HG03135 (cell line): Measurements from ENCODE around the gene ALG2.
"Not testable (repeated sequence)": the region's sequence is repeated elsewhere in the genome, so short reads cannot be mapped to it uniquely, and the experiment has no call there.

Experiments
- ATAC-seq: cut with Tn5 transposase; IDR thresholded peaks from one replicate; pipeline ENCODE4 v1.9.1; 2021; ENCODE audit warnings: mild to moderate bottlenecking, moderate library complexity; ENCODE audit not compliant: unreplicated experiment

Gene ALG2

GRCh38 chr9:99239341-99240060 lies 17.8 kb upstream of the ALG2 start:
- no peak for ATAC-seq

GRCh38 chr9:99238331-99238730 lies 16.6 kb upstream of the ALG2 start:
- no peak for ATAC-seq

- not testable (repeated sequence) for ATAC-seq
Measured at GRCh38 chr9:99237849-99238248, 16.1 kb upstream of the ALG2 start.

GRCh38 chr9:99237356-99237755 lies 15.6 kb upstream of the ALG2 start:
- no peak for ATAC-seq

DNA sequence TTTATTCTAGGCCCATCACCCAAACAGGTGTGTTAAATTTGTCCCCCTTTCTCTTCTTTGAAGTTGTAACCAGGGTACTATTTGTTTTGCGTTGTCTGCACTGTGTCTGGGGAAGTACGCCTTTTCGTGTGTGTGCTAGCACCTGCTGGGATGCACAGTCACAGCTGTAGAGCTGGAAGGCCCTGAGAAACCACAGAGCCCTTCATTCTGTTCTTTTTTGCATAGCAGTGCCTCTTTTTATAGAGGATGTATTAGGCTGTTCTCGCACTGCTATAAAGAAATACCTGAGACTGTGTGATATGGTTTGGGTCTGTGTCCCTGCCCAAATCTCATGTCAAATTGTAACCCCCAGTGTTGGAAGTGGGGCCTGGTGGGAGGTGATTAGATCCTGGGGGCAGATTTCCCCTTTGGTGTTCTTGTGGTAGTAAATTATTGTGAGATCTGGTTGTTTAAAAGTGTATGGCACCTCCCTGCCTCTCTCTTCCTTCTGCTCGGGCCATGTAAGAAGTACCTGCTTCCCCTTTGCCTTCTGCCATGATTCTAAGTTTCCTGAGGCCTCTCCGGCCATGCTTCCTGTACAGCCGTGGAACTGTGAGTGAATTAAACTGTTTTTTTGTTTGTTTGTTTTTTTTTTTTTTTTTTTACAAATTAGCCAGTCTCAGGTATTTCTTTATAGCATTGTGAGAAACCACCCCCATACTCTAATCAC lies 14.3 kb upstream of the ALG2 start:
- peak; percentile 96 for ATAC-seq

DNA sequence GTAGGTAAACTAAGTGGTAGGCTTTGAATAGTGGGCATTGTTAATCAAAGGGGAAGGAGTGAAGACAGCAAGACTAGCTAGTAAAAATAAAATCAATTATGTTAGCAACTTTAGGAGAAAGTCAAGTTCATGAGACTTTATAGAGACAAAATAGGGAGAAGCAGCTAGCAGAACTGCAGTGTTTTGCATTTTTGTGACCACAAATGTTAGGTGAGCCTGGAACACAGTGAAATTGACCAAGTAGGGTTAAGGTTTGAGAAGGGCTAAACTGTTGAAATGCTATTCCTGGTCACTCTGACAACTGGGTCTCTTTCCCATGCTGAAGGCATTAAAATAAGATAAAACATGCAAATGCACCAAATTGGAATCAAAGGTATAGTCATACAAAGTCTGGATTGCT lies 13.3 kb upstream of the ALG2 start:
- ATAC-seq = no peak

DNA sequence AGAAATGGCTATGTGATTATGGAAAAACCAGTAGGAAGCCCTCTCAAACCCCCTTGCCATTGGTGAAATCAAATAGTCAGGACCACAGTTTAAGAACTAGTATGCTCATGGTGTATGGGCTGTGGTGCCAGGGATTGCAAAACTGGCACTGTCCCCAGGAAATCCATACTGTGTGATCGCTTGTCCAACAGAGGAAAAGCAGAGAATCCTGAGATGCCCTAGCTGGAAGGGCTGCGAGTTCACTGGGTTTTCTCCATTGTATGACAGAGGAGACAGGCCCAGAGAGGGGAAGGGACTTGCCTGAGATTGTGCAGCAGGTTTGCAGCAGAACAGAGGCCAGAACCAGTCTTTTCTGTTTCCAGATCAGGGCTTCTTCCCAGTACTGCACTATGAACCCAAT lies 12.9 kb upstream of the ALG2 start:
- ATAC-seq = no peak

- no peak for ATAC-seq
Measured at GRCh38 chr9:99231711-99232110, 10.0 kb upstream of the ALG2 start.

DNA sequence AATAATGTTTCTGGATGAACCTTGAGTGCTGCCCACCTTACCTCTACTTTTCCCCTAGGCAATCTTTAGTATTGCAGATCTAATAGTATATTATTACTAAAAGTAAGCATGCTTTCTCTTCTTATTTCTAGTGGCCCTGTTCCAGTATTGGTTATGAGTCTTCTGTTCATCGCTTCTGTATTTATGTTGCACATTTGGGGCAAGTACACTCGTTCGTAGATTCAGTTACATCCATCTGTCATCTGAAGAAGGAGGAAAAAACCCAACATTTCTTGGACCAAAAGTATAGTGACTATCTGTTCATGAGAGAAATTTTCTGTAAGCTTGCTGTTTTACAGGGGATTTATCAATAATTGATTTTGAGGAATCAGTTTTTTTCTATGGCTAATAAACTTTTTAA lies 8.5 kb upstream of the ALG2 start:
- ATAC-seq = no peak

DNA sequence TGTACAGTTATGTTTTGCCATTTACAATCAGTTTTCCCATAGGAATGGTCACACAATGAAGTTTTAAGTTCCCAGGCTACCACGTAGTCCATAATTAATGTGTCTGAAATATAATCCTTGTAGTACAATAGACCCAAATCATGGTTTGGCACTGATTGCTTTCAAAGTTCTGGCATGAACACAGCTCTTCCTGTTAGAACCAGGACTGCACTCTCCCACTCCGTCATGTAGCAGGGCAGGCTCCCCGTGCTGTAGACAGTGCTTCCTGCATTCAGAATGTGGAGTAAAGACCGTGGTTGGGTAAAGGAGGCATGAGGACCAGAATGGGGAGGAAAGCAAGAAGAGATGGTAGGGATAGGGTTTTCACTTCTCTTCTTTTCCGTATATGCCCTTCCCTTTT lies 4.3 kb upstream of the ALG2 start:
- no peak for ATAC-seq

- no peak for ATAC-seq
Measured at GRCh38 chr9:99224445-99224844, 2.7 kb upstream of the ALG2 start.

DNA sequence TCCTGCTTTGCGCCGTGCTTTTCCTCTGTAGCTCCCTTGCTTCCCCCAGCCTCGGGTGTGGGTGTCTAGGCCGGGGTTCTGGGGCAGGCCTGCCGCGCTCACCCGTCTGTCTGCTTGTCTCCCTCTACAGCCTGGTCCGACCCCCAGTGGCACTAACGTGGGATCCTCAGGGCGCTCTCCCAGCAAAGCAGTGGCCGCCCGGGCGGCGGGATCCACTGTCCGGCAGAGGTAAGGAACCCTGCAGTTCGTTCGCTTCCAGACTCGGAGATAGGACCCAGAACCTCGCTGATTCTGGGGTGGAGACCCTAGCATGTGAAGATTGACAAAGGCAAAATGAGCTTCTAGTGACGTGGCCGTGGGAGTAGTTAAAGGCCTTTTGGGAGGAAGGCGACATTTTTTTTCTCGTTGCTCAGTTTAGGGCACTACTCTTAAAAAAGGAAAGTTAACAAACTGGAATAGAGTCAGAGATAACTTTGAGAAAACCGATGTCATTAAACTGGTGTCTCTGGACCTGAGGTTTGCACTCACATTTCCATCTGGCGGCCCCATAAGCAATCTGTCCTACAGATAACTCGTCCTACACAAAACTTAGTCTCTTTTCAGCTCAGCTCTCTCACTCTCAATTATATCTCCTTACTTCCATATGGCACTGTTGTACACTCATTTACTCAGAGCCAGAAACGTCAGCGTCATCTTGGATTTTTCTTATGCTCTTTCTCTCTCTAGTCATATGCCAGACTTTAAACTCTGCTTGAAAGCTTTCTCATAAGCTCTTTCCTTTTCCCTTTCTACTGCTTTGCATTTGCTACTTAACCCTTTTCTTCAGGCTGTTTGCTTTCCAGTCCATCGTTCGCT lies 901 bp upstream of the ALG2 start:
- peak; percentile 18 for ATAC-seq

GRCh38 chr9:99221266-99221620 lies 499 bp downstream of the ALG2 start:
- no peak for ATAC-seq

GRCh38 chr9:99220011-99220410 lies 1.7 kb downstream of the ALG2 start:
- ATAC-seq = no peak

DNA sequence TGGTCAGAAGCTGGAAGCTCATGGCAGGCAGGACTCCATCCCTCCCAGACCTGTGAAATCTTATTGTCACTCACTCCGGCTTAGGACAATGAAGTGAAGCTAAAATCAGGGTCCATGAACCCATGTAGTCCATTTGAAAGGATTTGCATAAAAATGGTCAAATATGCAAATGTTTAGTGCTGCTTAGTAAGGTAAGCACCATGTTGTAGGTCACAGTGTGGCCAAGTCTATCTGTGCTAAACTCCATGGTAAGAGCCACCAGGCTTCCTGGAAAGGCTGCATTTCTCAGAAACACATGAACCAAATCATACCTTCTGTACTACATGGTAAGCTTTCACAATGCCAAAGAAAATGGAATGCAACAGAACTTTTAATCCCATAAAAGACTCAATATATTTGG lies 5.7 kb downstream of the ALG2 start:
- no peak for ATAC-seq

- no peak for ATAC-seq
Measured at GRCh38 chr9:99213197-99213596, 8.5 kb downstream of the ALG2 start.

DNA sequence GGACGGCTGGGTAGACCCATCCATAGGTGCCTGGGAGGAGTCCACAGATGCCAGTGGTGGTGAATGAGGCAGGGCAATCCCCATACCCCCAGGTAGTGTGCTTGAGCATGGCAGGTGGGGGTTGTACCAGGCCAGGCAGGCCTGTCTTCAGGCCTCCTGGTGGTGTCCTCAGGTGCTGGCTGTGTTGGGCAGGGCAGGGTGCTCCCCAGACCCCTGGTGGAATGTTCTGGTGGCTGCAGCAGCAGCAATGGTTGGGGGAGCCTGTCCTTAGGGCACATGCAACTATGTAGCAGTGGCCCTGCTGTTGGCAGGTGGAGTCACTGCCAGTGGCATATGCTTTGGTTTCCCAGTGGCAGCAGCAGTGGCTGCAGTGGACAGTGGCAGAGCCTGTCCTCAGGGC lies 10.0 kb downstream of the ALG2 start:
- ATAC-seq = no peak

- ATAC-seq = no peak
Measured at GRCh38 chr9:99210572-99210971, 11.2 kb downstream of the ALG2 start.

DNA sequence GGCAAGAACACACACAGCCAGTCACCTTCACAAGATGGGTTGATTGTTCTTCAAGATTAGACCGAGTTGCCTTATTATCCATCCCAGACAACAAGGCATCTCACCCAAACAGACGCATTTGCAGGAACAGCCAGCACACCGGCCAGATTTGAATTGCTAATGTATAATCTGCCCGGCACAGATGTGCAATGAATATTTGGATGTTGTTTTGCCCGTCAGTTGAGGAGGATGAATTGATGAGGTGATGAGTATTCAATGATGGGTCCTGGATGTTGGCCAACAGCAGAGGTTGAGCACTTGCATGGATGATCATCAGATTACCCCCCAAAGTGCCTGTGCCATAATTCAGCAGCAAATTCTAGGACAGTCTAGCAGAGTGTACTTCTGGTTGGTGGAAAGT lies 20.1 kb downstream of the ALG2 start:
- no peak for ATAC-seq

GRCh38 chr9:99199938-99200539 lies 21.7 kb downstream of the ALG2 start:
- ATAC-seq = no peak

GRCh38 chr9:99197987-99198386 lies 23.8 kb downstream of the ALG2 start:
- no peak for ATAC-seq
